ENCODE measurements around the gene NKAIN2.

DNA sequence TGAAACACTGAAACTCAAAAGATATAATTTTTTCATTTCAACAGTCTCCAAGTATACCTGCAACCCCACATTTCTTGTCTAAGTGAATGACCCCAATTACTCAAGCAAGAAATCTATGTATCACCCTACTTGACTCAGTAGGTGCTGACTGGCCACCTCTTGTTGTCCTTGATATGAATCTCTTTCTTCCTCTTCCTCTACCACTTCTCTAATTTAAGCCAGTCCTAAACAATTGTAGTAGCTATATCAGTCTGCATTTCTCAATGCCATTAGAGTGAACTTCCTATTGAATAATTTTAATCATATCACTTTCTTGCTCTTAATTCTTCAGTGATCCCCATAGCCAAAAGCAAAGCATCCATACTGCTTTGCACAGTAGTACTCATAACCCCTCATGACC lies 93.2 kb downstream of the NKAIN2 start:
- TF ChIP-seq CTCF (conservative IDR thresholded peaks at IDR 0.05 in 1 of 2, IDR thresholded peaks at IDR 0.05 in 1 of 2; ENCODE audit: extremely low read depth in 1 of 2, insufficient read depth in 1 of 2, low read depth in 1 of 2, low read length in 2 of 2): no peak
- TF ChIP-seq EZH2 (IDR thresholded peaks at IDR 0.05; ENCODE audit: borderline replicate concordance, low read length): no peak

All from mammary epithelial cell (primary cell).